Daoy (cell line): ENCODE data around the gene VGLL4. TPM values are rescaled to one million over a fixed set of nuclear protein-coding genes. Genes with fewer than 3 reads are reported as not detected.

Source experiments
- DNase-seq: peaks from one replicate; pipeline ENCODE4 v3.0.0-alpha.2; 2015; ENCODE audit warnings: low read depth
- total RNA-seq: library from RNA; depleted of rRNA; stranded (reverse); fragments of >200 nt; shearing (Covaris generic); gene quantifications from 2 replicates; pipeline ENCODE4 v1.2.3, GENCODE V29; 2014

The VGLL4 gene
- total RNA-seq, 1 experiment from 2014 or later = 35.0 TPM

DNA sequence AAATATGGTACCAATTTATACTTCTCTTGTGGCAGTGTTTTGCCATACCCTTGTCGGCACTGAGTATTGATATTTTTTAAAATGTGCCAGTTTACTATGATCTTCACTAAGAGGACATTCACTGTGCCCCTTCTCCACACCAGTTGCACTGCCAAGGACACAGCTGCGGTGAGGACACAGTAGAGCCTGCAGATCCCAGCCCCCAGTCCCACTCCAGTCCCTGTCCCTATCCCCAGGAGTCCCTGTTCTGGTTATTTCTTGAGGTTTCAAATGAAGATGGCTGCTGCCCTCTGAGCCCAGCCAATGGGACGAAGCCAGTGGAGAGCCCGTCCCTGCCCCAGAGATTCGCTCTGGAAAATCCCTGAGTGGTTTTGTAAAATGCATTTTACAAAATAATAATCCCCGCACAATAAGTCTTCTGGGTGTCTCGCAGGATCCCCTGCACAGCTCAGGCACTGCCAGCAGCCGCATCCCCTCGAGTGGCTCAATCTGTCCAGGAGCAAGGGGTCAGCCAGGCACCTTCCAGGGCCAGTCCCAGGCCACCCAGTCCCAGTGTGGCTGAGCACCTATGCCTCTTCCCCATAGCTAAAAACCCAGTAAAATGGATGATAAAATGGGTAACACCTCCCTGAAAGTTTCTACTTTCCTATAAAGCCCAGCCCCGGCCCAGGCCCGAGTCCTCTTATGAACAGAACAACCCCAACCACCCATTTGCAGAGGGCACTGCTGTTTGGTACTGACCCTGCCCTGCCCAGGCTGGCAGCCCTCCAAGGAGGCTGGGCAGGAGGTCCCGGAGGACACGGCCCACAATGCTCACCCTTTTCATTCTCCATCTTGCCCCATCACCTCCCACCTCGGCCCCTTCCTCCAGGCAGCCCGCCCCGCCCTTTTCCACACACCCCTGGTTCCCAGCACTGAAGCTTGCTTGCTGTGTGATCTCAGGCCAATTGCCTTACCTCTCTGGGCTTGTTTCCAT is 91.1 kb downstream of the VGLL4 start:
- DNase-seq = no peak

DNA sequence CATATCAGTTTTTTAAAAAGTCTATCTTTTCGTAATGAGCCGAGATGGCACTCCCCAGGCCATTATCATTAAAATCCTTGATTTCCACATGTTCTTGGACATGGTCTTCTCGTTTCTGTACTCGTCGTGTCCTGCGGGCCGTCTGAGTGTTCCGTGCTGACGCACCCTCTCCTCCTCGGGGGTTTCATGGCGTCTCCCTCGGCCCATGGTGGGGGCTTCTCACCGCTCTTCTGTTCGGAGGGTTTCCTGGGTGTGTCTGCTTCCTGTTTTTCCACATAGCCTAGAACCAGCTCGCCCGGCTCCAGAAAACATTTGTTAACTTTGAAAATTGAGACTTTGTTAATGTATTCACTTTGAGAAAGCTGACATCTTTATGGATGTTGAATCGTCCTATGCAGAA is 92.7 kb downstream of the VGLL4 start:
- DNase-seq = no peak

DNA sequence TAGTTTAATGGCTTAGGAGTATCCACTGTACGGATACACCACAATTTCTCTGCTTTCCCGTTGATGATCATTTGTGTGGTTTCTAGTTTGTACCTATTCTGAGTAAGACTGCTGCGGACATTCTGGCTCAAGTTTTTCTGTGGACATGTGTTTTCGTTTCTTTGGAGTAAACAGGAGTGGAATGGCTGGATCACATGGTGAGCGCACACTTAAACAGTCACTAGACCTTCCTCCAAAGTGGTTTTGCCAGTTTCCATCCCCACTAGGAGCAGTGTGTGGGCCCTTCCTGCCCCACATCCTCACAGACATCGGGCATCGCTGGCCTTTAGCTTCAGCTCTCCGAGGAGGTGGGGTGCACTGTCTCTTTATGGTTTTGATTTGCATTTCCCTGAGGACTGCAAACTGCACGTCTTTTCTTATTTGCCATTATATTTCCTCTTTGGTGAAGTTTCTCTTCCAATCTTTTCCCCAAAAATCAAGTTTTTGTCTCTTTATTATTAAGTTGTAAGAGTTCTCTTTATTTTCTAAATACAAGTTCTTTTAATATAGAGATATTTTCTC is 94.1 kb downstream of the VGLL4 start:
- DNase-seq = no peak

DNA sequence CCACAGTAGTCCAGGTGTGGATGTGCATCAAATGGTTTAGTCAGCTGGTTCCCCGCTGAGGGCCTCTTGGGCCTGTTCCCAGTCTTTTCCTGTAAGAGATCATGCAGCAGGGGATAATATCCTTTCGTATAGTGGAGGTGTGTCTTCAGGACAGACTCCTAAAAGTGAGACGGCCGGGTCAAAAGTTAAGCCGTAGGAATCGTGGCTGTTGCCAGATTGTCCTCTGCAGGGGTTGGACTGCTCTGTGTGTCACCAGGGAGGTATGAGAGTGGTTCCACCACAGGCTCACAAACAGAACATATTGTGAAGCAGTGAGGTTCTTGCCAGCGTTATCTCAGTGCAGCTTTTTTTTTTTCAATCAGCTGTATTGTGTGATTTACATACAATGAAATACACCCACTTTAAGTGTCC is 95.0 kb downstream of the VGLL4 start:
- peak; percentile 76 for DNase-seq

DNA sequence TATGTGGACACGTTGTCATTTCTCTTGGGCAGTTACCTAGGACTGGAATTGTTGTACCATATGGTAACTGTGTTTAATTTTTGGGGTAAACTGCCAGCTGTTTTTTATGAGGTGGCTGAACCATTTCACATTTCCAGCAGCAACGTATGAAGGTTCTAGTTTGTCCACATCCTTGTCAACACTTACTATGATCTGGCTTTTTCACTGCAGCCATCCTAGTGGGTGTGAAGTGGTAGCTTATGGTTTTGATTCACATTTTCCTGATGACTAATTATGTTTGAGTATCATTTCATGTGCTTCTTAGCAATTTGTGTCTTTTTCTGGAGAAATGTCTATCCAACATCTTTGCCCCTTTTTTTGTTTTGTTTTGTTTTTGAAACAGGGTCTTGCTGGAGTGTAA is 96.2 kb downstream of the VGLL4 start:
- DNase-seq = no peak

DNA sequence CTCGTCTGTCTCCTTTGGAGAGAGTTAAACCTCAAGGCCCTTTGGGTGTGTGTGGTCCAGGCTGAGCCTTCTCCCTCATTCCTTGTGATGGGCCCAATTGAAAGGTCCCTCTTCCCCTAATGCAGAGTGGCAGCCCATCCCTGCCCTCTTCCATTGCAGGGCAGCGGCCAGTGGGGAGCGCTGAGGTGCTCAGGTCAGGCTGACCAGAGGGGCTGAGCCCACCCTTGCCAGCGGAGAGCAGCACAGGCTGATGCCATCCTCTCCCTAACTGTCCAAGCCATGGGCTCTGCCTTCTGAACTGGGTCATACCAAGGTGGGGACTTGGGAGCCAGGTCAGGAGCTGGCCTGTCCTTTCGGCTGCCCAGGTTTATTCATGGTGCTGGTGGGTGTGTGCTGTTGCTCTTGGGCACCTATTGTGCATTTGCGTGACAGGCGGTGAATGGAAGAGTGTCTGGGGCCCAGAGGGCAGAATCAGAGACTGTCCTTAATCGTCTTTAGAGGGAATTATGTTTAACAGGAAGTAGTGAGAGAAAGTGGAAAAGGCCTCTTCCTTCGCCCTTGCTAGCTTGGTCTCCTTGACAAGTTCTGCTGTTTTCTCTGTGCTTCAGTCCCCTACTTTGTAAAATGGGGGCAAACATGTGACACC is 96.9 kb downstream of the VGLL4 start:
- DNase-seq = no peak

DNA sequence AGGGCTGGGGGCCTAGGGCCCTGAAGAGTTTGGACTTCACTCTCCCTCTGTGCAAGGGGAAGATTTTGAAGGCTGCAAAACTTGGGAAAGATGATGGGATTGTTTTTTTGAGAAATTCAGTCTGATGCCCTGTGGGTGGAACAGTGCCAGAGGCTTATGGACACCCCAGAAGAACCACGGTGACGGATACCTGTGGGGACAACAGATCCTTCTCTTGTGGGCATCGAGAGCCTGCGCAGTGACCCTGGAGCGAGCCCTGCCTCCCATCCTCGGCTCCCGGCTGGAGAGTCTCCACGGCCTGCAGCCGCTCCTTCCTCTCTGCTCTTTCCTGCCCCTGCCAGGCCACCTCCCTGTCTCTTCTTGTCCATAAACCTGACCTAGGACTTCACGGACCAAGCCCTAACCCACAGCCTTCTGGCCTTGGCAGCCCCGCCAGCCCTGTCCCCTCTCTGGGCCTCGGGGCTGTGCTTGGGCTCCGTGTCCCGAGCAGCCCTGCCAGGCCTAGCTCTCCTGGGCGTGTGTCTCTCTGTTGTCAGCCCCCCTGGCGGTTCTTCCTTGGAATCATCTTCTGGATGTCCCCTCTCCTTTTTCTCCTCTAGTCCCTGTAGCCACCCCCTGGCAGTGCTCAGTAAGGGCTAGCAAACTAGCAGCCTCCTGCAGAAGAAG is 98.4 kb downstream of the VGLL4 start:
- DNase-seq = no peak

DNA sequence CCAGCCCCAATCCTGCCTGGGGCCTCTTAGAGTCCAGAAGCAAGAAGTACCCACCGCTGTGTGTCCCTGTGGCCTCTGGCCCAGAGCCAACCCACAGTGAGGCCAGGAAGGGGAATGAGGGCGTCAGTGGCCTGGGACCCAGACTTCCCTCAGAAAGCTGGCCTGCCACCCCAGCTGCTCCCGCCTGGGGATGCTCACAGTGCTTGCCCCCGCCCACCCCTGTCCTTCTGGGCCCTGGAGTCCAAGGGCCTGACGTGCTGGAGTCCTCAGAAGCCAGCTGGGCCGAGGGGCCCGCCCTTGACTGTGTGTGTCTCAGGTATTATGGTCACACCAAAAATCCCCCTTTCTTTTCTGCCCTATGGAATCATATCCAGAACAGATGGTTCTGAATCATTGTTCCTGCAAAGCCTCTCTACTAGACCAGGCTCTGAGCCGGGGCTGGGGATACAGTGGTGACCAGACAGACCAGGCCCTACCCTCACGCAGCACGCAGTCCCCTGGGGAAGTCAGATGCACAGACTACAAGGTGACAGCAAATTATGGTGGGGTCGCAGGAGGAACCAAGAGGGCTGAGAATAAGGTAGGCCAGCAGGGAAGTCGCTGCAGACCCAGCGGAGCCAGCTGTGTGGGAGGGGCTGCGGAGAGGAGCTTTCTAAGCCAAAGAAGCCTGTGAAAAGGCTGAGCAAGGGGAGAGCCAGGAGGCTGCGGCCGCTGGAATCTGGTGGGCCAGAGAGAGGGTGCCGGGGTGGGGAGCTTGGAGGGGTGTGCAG is 99.1 kb downstream of the VGLL4 start:
- DNase-seq = no peak

DNA sequence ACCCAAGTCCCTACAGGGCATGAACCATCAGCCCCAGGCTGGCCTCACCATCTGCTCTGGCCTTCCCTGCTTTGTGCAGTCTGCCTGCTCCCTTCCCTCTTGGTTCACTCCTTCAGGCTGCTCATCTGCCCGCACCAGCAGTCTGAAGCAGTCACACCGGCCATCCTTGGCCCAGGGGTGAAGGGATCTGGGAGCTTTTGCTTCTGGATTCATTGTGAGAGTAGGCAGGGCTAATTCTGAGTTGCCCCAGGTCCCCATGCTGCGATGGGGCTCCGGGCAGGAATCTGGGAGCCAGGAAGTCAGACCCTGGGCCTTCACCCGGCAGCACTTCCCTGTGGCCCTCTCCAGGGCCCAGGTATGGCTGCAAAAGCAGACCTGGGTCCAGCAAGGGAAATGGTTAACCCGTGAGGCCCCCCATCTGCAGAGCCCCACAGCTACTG is 99.7 kb downstream of the VGLL4 start:
- no peak for DNase-seq

DNA sequence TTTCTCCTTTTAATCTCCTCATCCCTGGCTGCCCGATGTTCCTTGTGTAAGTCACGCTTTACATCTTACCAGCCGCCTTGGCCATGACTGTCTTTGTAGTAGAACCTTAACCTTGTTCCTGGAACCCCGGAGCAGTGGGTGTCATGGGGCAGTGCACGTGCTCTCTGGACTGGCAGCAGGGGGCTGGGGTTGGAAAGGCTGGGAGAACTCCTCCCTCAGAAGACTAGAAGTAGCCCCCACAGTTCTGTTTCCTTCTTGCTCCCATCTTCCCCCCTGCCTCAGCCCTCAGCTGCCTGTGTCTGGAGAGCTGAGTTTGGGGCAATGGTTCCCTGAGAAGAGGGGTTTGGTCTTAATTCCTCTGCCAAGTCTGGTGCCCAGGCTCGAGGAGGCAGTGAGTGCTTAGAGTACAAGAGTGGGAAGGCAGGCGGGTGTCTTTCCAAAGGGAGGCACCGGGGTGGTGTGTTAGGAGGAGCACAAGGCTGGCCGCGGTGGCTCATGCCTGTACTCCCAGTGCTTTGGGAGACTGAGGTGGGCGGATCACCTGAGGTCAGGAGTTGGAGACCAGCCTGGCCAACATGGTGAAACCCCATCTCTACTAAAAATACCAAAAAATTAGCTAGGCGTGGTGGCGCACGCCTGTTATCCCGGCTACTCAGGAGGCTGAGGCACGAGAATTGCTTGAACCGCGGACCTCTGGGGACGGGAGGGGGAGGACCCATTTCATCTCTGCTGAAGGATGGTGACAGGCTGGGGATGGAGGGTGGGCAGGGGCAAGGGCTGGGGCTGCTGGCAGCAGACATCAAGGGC is 100.4 kb downstream of the VGLL4 start:
- no peak for DNase-seq

DNA sequence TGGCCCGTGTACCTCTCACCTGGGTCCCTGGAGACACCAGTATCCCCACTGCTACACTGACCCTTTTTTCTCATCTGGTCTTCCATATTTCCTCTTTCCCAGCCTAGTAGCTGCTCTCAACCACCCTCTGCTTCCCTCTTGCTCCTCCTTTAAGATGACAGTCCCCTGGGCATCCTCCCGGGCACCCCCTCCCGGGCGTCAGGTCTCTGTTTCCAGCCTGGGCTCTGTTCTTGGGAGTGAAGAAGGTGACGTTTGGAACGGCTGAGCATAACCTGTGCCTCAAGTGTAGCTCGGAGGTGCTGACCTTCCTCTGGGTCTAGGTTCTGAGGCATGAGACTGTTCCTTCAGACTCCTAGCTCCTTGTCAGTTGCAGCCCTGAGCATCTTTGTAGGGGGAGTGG is 101.2 kb downstream of the VGLL4 start:
- DNase-seq = no peak

DNA sequence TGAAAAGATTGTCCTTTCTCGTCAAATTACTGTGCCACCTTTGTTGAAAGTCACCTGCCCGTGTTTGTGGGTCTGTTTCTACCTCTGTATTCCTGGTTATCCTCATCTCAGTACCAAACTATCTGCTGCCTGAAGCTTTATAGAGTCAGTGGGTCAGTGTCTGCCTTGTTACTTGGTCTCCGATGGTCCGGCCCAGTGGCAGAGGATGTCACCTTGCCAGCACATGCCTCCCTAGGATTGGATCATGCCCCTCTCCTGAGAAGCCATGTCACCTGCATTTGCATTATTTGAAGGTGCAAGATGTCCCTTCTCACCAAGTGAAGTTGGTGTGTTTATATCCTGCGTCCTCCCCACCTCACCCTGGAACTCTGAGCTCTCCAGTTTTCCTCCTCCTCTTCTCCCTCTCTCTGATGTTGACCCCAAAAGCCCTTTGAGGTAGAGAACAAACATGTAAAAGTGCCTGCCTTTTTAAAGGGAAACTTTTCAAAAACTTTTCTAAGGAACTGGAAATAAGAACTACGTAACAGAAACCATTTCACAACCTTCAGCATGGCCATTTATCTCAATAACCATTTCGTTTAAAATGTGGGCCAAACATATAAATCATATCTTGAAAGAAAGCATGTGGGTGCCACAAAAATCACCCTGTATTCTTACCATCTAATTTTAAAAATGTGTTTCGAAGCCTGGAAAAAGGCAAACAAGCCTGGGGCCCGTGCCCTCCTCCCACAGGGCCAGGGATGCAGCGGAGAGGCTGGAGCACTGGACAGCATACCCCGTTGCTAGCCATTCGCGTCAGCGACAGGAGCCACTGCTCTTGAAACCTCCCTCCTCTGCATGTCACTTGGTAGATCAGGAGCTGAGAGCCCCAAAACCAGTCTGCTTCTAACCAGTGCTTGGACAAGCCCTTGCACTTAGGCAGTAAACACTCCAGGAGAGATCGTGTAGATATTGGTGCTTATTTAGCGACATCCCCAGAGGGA is 102.1 kb downstream of the VGLL4 start:
- DNase-seq = no peak

DNA sequence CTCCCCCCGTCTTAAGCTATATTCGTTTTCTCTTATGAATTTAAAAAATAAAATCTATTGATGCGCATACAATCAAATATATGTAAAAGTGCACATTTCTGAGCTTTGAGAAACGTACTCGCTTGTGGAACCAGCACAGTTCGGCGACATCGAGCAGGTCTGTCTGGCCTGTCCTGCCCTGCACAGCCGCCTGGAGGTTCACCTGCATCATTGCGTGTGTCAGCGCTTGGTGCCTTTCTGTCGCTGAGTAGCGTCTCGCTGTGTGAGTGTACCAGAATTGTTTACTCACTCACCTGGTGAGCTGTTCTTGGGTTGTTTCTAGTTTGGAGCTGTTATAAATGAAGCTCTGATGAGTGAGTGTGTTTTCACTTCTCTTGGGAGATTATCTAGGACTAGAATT is 104.0 kb downstream of the VGLL4 start:
- no peak for DNase-seq

DNA sequence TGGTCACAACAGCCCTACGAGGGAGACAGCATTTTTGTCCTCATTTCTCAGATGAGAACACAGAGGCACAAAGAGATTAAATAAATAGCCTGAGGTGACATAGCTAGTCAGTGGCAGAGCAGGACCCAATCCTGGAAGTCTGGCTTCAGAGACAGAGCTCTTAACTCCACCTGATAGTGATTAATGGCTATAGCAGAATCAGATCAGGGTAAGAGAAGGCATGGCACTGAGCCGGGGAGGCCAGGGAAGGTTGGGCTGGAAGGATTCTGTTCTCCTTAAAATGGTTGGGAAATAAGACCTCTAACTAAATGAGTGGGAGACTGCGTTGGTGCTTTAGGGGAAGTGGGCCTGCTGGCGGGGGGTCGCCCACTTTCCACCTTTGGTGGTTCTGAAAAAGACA is 104.5 kb downstream of the VGLL4 start:
- DNase-seq = no peak

DNA sequence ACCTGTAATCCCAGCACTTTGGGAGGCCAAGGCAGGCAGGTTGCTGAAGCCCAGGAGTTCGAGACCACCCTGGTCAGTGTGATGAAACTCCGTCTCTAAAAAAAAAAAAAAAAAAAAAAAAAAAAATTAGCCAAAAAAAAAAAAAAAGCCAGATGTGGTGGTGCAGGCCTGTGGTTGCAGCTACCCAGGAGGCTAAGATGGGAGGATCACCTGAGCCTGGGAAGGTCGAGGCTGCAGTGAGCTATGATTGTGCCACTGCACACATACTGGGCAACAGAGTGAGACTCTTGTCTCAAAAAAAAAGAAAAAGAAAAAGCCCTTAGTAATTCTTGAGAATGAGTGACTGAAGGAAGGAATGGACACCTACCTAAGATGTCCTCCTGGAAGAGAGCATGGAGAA is 105.1 kb downstream of the VGLL4 start:
- no peak for DNase-seq

DNA sequence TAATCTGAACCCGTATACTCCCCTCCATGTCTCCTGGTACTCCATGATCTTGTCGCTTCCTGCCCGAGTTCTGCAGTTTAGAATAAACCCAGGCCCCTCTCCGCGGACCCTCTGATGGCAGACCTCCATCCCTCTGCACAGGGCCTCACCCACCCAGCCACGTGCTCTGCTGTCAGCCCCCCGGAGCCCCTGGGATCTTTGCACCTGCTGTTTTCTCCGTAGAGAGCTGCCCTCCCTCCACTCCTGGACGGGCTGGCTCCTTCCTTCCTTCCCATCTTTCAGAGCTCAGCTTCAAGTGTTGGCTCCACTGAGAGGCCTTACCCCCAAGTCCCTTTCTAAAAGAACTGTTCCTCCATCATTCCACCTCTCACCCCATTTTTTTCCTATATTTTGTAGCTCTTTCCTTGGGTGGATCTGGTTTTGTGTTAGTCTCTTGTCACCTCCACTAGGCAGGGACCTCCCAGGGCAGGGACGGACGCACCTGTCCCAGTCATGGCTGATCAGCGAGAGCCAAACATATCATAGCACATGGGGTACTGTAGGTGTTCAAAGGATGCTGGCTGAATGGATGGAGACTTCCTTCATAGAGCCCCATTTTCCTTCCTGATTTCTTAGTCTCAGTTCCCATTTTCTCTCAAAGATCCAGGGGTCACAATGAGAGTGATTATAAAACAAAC is 106.6 kb downstream of the VGLL4 start:
- DNase-seq = no peak

DNA sequence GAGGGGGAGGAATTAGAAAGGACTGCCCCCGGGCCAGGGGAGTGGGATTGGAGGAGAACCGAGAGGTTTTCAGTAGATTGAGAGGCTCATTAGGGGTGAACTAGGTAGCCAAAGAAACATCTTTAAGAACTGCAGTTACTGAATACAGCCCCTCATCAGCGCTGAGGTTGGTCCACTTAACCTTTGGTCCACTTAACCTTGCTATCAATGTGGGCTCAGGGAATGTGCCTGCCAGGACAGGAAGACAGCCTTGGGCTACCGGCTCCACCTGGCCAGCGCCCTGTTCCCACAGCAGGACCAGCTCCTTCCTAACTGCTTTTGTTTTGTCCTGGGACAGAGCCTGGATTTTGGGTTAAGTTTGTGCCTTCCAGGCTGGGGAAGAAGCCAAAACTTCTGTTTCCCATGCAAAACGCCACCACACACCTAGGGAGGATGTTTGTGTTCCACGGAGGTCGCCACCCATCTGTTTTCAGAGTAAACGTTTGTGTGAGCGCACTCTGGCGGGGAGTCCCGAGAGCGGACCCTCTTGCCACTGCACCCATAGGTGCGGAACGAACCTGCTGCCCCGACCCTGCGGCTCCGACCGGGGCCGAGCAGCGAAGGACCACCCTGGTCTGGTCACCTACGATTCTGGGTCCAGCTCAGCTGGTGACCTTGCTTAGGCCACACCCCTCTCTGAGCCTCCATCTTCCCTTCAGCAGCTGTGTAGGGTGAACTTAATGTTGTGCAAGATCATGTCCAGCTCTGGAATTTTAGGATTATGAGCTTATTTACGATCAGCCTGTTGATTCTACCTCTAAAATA is 107.4 kb downstream of the VGLL4 start:
- no peak for DNase-seq
